Activated T-cell treated with anti-CD3 and anti-CD28 coated beads, Interleukin-2, amount 50 U/mL, for 72 hours (primary cell): ENCODE measurements around the gene ALDOC. TPM values are rescaled to one million over a fixed set of nuclear protein-coding genes. Genes with fewer than 3 reads are reported as not detected.
A peak's percentile ranks its signal among the peaks of the same experiment; 100 is the strongest.
"Not testable (repeated sequence)": the region's sequence is repeated elsewhere in the genome, so short reads cannot be mapped to it uniquely, and the experiment has no call there.

Experiments used
- ATAC-seq, 2 donors: fragments of 150-1000 bp; cut with Tn5 transposase; replicated peaks in 1 of 2; 2 replicates each; pipeline ENCODE4 v1.10.0; 2021; ENCODE audit warnings: moderate library complexity in 2 of 2, mild to moderate bottlenecking in 1 of 2
- DNase-seq, 2 donors: peaks; one replicate each; pipeline ENCODE4 v3.0.0; 2021 to 2022; ENCODE audit warnings: mixed read lengths in 1 of 2
- H3K27ac Mint-ChIP-seq: one replicate; pipeline ENCODE4 v1.8.0; 2022; ENCODE audit warnings: mild to moderate bottlenecking, moderate library complexity, mixed read lengths
- H3K27me3 Mint-ChIP-seq: one replicate; pipeline ENCODE4 v1.8.0; 2022; ENCODE audit warnings: low read depth, mixed read lengths
- H3K36me3 Mint-ChIP-seq, 2 donors: one replicate each; pipeline ENCODE4 v1.8.0; 2022; ENCODE audit warnings: mixed read lengths in 2 of 2, mild to moderate bottlenecking in 1 of 2; ENCODE audit not compliant: insufficient read depth in 2 of 2
- H3K4me1 Mint-ChIP-seq: one replicate; pipeline ENCODE4 v1.8.0; 2022; ENCODE audit warnings: low read depth, mixed read lengths
- H3K4me3 Mint-ChIP-seq, 2 donors: one replicate each; pipeline ENCODE4 v1.8.0; 2022; ENCODE audit warnings: mild to moderate bottlenecking in 2 of 2, mixed read lengths in 2 of 2, moderate library complexity in 2 of 2
- H3K9me3 Mint-ChIP-seq, 2 donors: one replicate each; pipeline ENCODE4 v1.8.0; 2022; ENCODE audit warnings: mixed read lengths in 2 of 2
- total RNA-seq, 2 donors: library from RNA; stranded (reverse); gene quantifications; one replicate each; pipeline ENCODE4 v1.2.3, GENCODE V29; 2022

Gene ALDOC
- total RNA-seq, 2 donors from 2014 or later: 23.1 to 40.0 TPM

DNA sequence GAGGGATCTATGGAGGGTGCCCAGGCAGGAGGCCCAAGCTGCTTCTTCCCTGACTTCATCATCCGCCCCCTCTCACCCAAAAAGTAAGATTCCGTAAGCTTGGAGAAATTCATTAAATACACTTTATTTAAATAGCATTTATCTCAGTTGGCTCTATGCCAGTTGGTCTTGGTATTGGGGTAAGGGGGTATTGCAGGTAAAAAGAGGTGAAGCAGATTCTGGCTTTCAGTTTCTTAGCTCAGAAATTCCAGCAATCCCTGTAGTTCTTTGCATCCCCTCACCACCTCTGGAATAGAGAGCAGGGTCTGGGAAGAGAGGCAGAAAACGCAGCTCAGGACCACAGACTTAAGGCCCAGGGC, 750 bp upstream of the ALDOC start:
- H3K4me1 Mint-ChIP-seq: peaks cover 50% of the 10 kb centered on the region
- no peak for DNase-seq

DNA sequence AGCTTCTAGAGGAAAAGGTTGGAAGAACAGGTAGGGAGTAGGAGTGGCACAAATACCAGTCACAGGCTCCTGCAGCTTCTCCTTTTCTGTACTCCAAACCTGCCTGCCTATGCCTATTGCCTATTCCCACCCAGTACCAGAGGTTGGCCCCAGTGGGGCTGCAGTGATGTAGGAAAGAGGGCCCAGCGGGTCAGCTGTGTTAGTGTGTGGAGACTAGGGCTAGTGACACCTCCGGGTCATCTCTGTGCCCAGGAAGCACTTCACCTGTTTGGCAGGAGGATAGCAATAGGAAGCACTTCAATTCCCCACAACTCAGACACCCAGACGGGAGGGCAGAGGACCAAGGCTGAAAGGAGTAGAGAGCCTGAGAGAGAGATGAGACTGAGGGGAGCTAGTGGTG, 679 bp downstream of the ALDOC start:
- H3K9me3 Mint-ChIP-seq, ATAC-seq, H3K27me3 Mint-ChIP-seq, DNase-seq: not testable (repeated sequence)
- peak overlapping the region; percentile 23 for H3K27ac Mint-ChIP-seq
- peaks cover 59% of the 10 kb centered on the region for H3K4me1 Mint-ChIP-seq
- peak overlapping the region; percentile 84 to 93 for H3K4me3 Mint-ChIP-seq
- peaks cover 7 to 33% of the 10 kb centered on the region in 2 donors for H3K36me3 Mint-ChIP-seq

More for the DNA sequence above, 750 bp upstream of the ALDOC start:
- Mint-ChIP-seq H3K27me3 (no peaks in the 10 kb centered on the region), H3K27ac (no peak overlapping the region), H3K9me3 (no peaks in the 10 kb centered on the region), H3K36me3 (peaks cover 7 to 33% of the 10 kb centered on the region in 2 donors), H3K4me3 (no peak overlapping the region)
- no peak for ATAC-seq

DNA sequence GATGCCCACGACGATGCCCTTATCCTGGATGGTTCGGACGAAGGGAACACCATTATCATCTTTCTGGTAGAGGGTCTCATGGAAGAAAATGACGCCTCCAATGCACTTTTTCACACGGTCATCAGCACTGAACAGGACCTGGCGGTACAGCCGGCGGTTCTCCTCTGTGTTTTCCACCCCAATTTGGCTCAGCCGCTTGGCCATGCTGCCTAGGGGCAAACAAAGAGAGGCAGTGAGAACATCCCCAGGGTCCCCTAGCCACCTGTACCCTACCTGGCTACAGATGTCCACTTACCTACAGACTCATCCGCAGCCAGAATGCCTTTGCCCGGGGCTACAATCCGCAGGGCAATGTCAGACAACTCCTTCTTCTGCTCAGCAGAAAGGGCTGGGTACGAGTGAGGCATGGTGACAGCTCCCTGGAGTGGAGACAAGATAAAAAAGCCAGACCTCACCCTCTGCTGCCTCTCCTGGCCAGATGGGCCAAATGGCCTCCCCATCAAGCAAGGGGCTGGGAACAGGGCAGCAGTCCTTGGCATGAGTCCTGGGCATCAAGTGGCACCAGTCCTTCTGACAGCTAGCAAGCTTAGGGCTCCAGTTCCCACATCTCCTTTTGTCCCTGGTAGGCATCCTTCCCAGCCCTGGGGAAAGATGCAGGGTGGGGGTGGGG, 1.4 kb downstream of the ALDOC start:
- H3K4me1 Mint-ChIP-seq: peaks cover 57% of the 10 kb centered on the region

DNA sequence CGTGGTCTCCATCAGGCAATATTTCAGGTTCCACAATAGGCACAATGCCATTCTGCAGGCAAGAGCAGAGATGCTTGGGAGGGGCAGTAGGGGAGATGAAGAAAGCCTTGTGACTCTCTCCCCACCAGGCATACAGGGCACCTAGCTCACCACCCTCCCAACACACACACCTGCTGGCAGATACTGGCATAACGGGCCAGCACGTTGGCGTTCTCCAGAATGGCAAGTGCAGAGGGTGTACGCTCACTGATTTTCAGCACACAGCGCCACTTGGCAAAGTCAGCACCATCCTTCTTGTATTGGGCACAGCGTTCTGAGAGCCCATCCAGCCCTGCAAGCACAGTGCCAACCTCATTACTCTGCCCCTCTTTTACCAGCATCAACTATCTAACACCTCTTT, 2.2 kb downstream of the ALDOC start:
- Mint-ChIP-seq H3K4me3 (no peak overlapping the region), H3K27me3 (no peaks in the 10 kb centered on the region), H3K36me3 (peaks cover 8 to 25% of the 10 kb centered on the region in 2 donors), H3K27ac (no peak overlapping the region), H3K9me3 (no peaks in the 10 kb centered on the region), H3K4me1 (peaks cover 57% of the 10 kb centered on the region)
- DNase-seq (peak in 1 of 2 donors; percentile 38), ATAC-seq (no peak)

More for the DNA sequence above, 1.4 kb downstream of the ALDOC start:
- ATAC-seq: no peak
- Mint-ChIP-seq H3K9me3 (no peaks in the 10 kb centered on the region), H3K27ac (no peak overlapping the region), H3K27me3 (no peaks in the 10 kb centered on the region), H3K4me3 (no peak overlapping the region), H3K36me3 (peaks cover 8 to 26% of the 10 kb centered on the region in 2 donors)
- DNase-seq: no peak

- Mint-ChIP-seq H3K4me1 (peaks cover 57% of the 10 kb centered on the region), H3K27ac (no peak overlapping the region), H3K9me3 (no peaks in the 10 kb centered on the region), H3K27me3 (no peaks in the 10 kb centered on the region), H3K4me3 (no peak overlapping the region), H3K36me3 (peaks cover 6 to 21% of the 10 kb centered on the region in 2 donors)
- ATAC-seq (no peak), DNase-seq (no peak)
These were observed 2.7 kb downstream of the ALDOC start for GRCh38 chr17:28573966-28574480.

GRCh38 chr17:28573521-28573920, 3.2 kb downstream of the ALDOC start:
- no peak overlapping the region for H3K27ac Mint-ChIP-seq
- ATAC-seq (no peak), DNase-seq (no peak)
- no peaks in the 10 kb centered on the region for H3K9me3 Mint-ChIP-seq
- no peak overlapping the region for H3K4me3 Mint-ChIP-seq
- H3K27me3 Mint-ChIP-seq: no peaks in the 10 kb centered on the region
- peaks cover 4 to 20% of the 10 kb centered on the region in 2 donors for H3K36me3 Mint-ChIP-seq
- H3K4me1 Mint-ChIP-seq: peaks cover 57% of the 10 kb centered on the region

GRCh38 chr17:28573040-28573380, 3.7 kb downstream of the ALDOC start:
- H3K27ac Mint-ChIP-seq: no peak overlapping the region
- no peak overlapping the region for H3K4me3 Mint-ChIP-seq
- peaks cover 4 to 20% of the 10 kb centered on the region in 2 donors for H3K36me3 Mint-ChIP-seq
- DNase-seq (no peak), ATAC-seq (no peak)
- H3K9me3 Mint-ChIP-seq: no peaks in the 10 kb centered on the region
- H3K27me3 Mint-ChIP-seq: no peaks in the 10 kb centered on the region
- H3K4me1 Mint-ChIP-seq: peaks cover 59% of the 10 kb centered on the region

DNA sequence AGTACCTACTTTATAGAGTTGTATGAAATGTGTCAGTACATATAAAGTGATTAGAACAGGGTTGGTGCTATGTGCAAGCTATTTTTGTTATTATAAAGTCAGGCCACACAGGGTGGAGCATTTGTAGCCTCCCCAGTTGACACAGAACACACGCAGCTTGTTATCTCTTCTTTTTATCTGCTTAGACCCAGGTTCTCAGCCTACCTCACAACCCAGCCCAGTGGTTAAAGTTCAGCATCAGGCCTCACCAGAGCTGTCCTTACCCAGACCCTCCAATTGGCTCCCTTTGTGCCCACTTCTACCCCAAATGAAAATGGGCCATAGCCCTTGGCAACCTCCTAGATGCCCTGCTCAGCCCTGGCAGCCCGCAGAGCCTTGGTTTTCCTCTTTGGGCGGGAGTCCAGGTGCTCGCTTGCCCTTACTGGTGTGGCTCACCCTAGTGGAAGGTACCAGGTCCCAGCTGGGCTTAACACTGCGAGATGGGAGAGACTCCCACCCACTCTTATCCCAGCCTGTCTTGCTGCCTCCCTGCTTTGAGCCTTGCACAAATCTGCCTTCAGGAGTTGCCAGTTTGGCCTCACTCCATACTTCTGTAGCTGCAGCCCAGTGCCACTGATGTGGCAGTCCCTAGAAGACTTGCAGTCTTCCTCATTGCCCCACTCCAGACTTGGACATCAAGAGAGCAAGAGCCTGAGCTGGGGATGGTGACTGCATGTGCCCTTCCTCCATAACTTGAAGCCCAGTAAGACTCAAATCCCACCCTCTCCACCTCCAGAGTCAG, 4.2 kb downstream of the ALDOC start:
- Mint-ChIP-seq H3K9me3 (no peaks in the 10 kb centered on the region), H3K4me1 (peaks cover 65% of the 10 kb centered on the region), H3K27me3 (no peaks in the 10 kb centered on the region), H3K27ac (peak overlapping the region; percentile 86), H3K36me3 (peaks cover 4 to 14% of the 10 kb centered on the region in 2 donors), H3K4me3 (peak overlapping the region; percentile 90)
- DNase-seq (no peak), ATAC-seq (no peak)

GRCh38 chr17:28571361-28572122, 5.2 kb downstream of the ALDOC start, which contains the start of gene PIGS:
Gene PIGS, minus strand, starts transcription at chr17:28571524. Its CDS starts 28 bp downstream, at chr17:28571496.
- DNase-seq (peak; percentile 95 to 97), ATAC-seq (peak; percentile 98 to 99)
- Mint-ChIP-seq H3K4me3 (peak within 1 kb of the TSS; percentile 90), H3K27me3 (no peaks in the 10 kb centered on the region), H3K27ac (peak within 1 kb of the TSS; percentile 86), H3K9me3 (no peaks in the 10 kb centered on the region), H3K4me1 (peaks cover 64% of the 10 kb centered on the region), H3K36me3 (peaks cover 3 to 9% of the 10 kb centered on the region in 2 donors)

GRCh38 chr17:28570716-28571360, 5.9 kb downstream of the ALDOC start:
- Mint-ChIP-seq H3K27ac (peak overlapping the region; percentile 86), H3K4me1 (peaks cover 57% of the 10 kb centered on the region), H3K4me3 (peak overlapping the region; percentile 90), H3K27me3 (no peaks in the 10 kb centered on the region), H3K36me3 (peaks cover 3 to 5% of the 10 kb centered on the region in 2 donors), H3K9me3 (no peaks in the 10 kb centered on the region)
- peak; percentile 58 to 62 for DNase-seq
- peak; percentile 53 to 55 for ATAC-seq

DNA sequence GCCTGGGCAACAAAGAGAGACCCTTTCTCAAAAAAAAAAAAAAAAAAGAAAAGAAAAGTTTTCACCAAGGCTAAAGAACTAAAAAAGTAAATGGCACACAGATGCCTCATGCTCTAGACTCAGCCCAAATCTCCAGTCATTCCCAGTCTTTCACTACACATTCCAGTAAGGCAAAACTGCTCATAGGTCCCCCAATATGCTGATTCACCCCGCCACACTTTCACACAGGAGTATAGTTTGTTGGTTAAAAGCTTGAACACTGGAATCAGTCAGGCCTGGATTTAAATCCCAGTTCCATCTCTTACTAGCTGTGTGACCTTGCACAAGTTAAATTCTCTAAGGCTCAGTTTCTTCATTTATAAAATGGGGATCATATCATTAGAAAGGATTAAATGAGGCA, 7.2 kb downstream of the ALDOC start:
- peak overlapping the region; percentile 72 to 90 for H3K4me3 Mint-ChIP-seq
- peaks cover 56% of the 10 kb centered on the region for H3K4me1 Mint-ChIP-seq
- H3K27me3 Mint-ChIP-seq: no peaks in the 10 kb centered on the region
- peak overlapping the region; percentile 26 for H3K27ac Mint-ChIP-seq
- H3K9me3 Mint-ChIP-seq: no peaks in the 10 kb centered on the region
- DNase-seq (no peak), ATAC-seq (no peak)
- peaks cover 3 to 5% of the 10 kb centered on the region in 2 donors for H3K36me3 Mint-ChIP-seq

- H3K36me3 Mint-ChIP-seq: peaks cover 3 to 6% of the 10 kb centered on the region in 2 donors
- DNase-seq: no peak
- peak overlapping the region in 1 of 2 donors; percentile 0 for H3K4me3 Mint-ChIP-seq
- H3K9me3 Mint-ChIP-seq: no peaks in the 10 kb centered on the region
- H3K27me3 Mint-ChIP-seq: no peaks in the 10 kb centered on the region
- peaks cover 51% of the 10 kb centered on the region for H3K4me1 Mint-ChIP-seq
- peak overlapping the region; percentile 20 for H3K27ac Mint-ChIP-seq
- ATAC-seq: no peak
These were observed 9.1 kb downstream of the ALDOC start for GRCh38 chr17:28567604-28568003.
